Cardiac septum (tissue), 1 donor: ENCODE results near the gene ATRN. TPM values are rescaled to one million over a fixed set of nuclear protein-coding genes. Genes with fewer than 3 reads are reported as not detected.

Source experiments
- DNase-seq: peaks from one replicate; pipeline ENCODE4 v3.0.0-alpha.2; 2020; ENCODE audit warnings: low spot score
- intact Hi-C: fragments of 100-400 bp; cut with DNase I; formaldehyde crosslinking; loops from one replicate; pipeline ENCODE4 v1.14.0; 2022
- total RNA-seq: library from RNA; stranded (reverse); fragmentation: NEBNext Ultra II Directional; extraction: Animal tissue kit (Norgen Biotek cat#: 25700); gene quantifications from one replicate; pipeline ENCODE4 v1.2.1, GENCODE V29; 2021
- donor health status: DM: no; HTN: no; CAD: no.

Gene ATRN
- total RNA-seq, 1 donor from 2014 or later = 36.9 TPM

DNA sequence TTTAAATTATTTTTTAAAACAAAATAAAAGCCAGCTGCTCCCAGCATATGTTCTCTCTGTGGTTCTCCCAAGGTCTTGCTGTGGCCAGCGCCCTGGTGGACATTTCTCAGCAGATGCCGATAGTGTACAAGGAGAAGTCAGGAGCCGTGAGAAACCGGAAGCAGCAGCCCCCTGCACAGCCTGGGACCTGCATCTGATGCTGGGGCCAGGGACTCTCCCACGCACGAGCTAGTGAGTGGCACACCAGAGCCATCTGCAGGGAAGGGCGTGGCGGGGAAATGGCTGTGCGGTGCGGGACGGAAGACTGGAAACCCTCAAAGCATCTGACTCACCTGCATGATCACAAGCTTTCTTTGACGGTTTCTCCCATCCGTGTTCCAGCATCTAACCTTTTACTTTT is 175.8 kb downstream of the ATRN start:
- DNase-seq = peak; percentile 44

DNA sequence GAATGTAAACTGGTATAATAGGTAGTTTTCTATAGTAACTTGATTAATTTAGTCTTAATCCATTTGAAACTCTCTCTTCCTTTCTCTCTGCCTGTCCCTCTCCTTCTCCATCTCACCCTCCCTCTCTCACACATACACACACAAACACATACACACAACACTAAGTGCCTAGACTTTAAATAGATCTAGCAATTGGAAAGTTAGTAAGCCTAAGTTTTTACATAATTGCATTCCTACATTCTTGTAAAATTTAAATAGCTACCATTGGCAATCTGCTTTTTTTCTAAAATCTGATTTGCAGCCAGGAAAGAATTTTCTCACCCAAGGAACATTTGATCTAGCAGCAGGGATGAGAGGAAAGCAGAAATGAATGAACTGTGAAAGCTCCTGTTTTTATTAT is 176.7 kb downstream of the ATRN start:
- intact Hi-C loops = no loop called here
- DNase-seq = no peak

More for the DNA sequence above, 175.8 kb downstream of the ATRN start:
- intact Hi-C loops = no loop called here

DNA sequence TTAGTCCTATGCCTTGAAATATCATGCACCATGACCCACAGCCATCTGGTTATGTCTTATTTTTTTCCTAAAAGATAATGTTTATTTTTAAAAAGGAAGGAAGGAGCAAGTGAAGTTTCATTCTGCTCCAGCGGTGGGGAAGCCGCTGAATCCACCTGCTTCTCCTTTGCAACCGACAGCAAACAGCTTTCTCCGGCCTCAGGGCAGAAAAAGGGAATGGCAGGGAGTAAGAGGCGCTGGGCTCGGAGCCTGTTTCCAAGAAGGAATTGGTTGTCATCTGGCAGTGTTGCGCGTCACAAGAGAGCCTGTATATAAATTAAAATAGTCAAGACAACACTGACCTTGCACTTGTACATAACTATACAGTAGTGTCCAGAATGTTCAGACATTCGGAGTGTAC is 178.1 kb downstream of the ATRN start:
- peak; percentile 22 for DNase-seq
- intact Hi-C loops = no loop called here

DNA sequence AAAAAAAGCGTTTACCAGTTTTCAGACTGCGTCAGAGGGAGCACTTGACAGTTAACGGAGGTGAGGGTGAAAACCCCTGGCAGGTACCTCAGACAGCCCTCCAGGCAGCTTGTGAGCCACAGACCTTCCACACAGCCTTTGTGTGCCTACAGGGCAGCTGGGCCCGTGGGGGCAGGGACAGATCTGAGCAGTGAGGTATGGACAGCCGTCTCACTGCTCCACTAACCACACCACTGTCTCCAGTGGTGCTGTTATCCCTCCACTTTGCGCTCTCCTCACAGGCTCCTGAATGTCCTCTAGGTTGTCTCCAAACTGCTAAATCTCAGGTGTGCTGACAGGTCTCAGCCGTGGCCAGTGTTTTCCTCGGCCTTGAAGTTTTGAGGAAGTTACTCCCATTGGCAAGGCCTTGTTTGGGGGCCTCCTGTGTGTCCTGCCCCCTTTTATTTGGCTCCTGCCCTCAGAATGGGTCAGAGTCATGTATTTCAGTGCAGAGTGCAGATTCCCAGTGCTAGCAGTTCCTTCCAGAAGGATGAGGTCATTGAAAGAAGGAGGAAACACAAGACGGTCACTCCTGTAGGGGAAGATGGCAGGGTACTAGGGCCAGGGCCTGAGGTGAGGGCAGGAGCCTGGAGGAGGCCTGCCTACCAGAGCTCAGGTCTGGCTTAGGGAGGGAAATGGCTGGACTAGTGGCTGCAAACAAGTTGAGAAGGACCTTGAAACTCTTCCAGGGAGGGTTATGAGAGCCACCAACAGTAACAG is 180.6 kb downstream of the ATRN start:
- DNase-seq = peak; percentile 38
- intact Hi-C loops = no loop called here

DNA sequence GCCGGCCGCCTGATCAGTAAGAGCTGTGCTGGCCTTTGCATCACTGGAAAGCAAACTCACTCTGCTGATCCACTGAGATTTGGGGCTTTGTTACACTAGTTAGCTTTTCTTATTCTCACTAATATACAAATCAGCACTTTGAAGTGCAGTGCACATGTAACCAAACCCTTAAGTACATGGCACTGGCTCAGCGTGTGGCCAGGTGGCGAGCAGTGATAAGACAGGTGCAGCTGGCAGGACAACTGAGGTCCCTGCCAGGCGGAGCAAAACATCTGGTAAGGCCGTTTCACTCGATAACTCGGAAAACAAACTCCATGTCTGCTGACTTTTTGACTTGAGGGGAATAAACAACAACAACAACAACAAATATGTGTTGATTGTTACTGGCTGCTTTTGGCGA is 181.4 kb downstream of the ATRN start:
- peak; percentile 10 for DNase-seq
- intact Hi-C loops = no loop called here

DNA sequence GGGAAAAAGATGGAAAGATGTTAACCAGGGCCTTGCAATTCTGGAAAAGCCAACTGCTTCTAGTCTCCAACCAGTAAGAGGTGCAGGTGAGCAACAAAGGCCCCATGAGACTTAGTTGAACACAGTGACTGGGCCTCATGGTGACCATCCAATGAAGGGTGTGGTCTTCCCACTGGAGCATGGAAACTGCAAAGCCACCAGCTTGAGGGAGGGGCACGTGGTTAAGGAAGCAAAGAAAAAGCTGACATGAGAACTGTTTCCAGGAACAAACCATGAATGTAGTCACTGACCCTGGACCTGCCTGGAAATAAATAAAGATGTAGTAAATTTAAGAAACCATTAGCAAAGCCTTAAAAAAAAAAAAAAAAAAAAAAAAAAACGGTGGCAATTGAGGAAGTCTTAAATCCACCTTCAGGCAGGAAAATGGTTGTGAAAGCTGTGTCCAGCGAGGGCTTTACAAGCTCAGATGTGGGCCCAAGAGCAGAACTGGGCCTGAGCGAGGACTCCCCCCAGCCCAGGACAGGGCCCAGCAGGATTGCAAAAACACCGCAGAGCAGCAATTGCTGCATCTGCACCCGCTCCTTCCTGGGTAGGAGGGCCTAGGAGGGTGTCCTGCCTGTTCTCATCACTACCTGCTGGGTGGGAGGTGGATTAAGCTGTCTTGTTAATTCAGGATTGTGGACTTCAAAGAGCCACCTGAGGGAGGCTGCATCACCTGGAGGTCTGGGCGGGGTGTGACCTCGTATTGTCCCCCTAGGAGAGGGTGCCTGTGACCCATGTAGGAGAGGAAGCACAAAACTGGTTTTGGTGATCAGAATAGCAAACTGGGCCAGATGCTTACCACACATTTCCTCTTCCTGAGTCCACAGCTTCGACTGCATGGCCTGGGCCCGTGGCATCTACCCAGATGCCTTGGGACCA is 182.1 kb downstream of the ATRN start:
- intact Hi-C loops = no loop called here
- DNase-seq = peak; percentile 60

DNA sequence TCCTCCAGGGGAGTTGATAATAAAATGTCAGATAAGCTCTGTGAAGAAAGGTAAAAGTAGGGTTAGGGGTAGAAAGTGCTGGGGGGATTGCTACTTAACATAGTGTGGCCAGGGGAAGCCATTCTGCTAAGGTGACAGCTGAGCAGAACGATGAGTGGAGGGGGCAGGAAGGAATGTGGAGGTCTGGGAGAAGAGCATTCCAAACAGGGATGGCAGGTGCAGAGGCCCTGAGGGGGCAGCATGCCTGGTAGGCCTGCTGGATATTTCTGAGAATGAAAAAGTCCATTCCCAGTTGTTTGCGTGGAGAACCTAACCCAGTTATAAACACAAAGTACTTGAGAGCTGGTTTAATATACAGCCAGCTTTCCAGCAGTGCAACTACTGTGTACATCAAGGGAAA is 183.1 kb downstream of the ATRN start:
- DNase-seq = no peak
- intact Hi-C loops = no loop called here

DNA sequence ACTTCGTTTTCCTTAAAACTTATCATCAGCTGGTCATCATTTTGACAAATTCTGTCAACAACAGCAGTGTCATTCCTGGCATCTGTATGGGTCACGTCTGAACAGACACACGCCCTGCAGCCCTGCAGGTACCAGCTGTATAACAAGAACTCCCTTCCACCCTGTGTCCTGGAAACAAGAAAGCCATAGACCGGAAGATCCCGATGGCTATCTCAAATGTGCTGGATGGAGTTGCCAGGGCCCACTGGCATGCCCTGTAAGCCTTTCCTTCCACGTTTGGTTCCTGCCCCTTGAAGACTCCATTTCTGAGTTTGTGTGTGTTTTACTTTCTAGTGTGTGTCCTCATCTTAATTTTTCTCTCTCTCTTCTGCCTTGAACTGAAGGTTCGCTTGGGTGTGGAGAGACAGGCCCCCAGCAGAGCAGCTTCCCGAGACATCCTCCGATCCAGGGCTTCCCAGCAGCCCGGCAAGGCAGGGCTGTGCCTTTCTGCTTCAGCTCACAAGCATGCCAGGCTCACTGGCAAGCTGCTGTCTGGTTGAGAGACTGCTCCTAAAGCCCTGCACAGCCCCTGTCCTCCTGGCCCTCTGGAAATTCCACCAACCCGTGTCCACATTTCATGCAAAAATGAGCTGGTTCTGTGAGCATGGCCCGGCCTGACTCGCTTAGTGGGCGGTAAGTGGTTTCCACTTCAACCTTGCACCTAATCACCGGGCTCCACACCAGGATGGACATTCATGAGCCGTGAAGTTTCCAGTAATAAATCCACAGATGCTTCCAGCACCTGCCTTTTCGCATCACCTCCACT is 183.7 kb downstream of the ATRN start:
- intact Hi-C loops = no loop called here
- peak; percentile 72 for DNase-seq

DNA sequence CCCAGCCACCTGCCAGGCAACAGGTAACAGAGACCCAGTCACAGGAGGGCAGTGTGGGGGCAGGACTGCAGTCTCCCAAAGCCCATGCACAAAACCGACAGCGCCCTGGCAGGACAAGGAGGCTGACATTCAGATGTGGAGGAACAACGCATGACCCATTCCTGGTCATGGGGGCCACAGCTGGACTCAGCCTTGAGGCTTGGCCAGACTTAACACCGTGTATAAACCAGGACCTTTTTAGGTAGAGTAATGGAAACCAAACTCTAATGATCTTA is 184.2 kb downstream of the ATRN start:
- intact Hi-C loops = no loop called here
- peak; percentile 29 for DNase-seq

DNA sequence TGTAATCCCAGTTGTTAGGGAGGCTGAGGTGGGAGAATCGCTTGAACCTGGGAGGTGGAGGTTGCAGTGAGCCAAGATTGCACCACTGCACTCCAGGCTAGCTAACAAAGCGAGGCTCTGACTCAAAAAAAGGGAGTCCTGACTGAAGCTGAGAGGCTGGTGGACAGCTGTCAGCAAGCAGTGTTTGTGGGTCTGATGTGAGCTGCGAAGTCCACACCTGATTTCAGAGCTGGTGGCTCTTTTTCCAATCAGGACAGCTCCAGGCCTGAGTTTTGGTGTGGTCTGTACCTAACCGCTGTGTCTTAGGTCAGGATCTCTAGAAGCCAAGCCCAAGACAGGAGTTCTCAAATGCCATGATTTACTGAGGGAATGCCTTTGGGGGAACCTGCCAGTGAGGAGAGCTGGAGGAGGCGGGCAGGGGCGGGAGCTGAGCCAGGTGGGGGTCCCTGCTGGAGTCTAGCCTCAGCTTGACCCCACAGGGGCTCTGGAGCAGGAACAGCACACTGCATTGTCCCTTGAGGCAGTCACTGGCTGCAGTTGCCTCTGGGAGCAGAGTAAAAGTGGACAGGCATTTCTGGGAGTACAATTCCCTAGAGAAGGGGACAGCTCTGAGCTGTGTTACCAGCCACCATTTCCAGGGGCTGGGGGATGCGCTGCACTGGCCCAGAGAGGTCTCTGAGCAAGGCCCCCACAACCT is 187.3 kb downstream of the ATRN start:
- DNase-seq = peak; percentile 35
- intact Hi-C loops = no loop called here

DNA sequence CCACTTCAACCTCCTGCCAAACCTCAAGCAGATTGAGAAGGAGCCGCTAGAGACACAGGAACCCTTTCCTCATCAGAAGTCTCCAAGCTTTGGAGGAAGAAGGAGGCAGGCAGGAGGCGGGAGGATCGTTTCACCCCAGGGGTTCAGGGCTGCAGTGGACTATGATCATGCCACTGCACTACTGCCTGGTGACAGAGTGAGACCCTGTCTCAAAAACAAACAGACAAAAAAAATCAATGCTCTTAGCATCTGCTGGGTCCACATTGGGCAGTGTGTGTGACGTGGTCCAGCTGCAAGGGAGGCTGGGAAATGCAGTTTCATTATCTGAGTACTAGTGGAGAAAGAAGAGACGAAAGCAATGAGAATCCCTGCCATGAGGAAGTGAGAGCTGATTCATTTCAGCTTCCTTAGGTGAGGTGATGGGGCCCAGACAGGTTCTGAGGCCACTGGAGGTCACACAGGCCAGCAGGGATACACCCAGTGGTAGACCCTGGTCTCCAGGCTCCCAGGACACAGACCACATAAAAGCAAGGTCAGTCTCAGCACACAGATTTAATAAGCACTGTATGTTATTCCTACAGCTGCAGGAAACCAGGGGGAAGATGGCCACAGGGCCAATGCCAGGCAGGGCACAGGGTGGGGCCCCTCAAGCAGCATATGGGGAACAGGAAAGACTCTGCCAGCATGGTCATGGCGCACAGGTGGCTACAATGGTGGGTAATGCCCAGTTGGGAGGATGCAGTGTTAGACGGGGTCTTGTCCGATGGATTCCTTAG is 188.1 kb downstream of the ATRN start:
- peak; percentile 39 for DNase-seq
- intact Hi-C loops = no loop called here

DNA sequence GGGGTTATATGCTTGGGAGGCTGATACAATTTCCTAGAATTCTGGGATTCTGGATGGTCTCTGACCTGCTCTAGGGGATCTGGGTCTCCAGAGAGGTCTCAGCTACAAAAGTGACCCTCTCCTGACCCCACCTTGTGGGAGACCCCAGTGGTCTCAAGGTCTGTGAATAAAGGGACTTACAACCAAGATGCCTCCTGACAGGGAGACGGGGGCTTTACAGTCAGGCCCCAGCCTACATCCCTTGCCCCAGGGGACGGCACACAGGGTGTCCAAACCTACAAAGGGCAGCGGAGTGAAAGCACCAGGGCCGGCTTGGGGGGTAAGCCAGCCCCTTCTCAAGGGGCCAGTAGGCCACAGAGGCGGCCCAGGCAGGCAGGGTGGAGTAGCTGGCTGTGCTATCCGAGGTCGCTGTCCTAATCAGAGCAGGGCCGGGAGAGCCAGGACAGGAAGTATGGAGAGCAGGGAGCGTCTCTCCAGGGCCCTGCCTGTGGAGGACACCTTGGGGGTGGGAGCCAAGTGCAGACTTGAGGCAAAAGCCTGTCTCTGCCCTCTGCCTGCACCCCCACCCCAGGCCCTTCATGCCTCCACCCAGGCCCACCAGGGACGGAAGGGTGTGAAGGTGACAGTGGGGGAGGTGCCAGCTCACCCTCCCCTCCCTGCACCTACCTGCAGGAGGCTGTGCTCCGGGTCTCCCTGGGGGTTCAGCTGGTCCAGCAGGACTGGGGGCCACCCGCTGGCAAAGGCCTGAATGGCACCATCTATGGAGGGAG is 188.9 kb downstream of the ATRN start:
- intact Hi-C loops = no loop called here
- peak; percentile 29 for DNase-seq

DNA sequence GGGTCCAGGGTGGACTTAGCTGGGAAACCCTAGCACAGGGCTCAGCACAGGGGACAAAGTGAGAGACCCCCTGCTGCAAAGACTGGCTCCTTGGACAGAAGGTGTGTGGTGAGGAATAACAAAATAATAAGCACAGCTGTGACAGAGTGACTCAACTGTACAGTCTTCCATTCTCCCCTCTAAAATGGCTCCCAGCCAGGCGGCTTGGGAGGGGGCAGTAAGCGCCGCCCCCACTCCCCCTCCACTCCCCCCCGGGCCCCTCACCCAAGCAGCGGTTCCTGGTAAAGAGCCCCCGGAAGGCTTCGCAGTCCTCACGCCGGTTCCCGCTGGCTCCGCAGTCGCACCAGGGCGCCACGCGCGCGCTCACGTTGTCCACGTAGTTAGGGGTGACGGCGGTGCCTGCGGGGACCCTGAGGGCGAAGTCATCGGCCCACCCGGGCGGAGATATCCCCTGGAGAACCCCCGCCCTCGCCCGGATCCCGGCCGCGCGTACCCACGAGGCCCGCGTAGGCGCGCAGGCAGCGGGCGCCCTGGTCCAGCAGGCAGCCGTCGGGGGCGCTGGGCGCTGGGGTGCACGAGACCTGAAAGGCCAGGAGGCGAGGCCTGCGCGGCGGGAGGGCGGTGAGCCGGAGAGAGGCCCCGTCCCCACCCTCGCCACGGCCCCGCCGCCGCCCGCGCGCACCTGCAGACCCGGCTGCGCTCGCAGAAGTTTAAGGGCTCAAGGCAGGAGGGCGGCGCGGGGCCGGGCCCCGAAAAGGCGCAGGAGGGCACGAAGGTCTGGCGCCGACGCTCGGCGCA is 189.6 kb downstream of the ATRN start:
- intact Hi-C loops = no loop called here
- peak; percentile 64 for DNase-seq

DNA sequence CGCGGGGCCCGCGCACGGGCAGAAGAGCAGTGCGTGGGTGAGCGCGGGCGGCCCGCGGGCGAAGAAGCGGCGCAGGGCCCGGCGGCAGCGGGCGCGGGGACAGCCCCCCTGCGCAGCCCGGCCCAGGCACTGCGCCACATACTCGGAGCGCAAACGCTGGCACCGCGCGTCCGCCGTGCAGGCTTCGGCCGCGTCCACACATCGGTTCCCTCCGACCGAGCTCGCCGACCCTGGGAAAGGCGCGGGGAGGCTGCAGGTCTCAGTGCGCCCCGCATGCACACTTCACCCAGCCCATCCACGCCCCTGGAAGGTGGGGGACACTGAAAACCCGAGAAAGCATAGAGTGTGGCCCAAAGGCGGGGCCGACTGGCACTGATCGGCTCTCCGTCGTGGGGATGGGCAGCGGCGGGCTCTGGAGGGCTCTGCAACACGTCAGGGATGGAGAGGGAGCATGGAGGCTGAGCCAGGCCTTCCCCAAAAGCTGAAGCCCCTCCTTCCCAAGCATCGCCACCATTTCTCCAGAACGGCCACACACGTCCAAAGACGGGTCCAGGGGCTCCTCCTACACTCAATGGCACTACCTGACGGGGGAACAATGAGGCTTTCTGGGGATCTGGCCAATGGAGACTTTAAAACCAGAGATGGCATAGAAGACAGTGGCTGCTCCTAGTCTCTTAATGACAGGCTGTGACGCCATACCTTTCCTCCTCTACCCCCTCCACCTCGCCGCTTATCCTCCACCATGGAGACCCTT is 190.4 kb downstream of the ATRN start:
- peak; percentile 44 for DNase-seq
- intact Hi-C loops = no loop called here

DNA sequence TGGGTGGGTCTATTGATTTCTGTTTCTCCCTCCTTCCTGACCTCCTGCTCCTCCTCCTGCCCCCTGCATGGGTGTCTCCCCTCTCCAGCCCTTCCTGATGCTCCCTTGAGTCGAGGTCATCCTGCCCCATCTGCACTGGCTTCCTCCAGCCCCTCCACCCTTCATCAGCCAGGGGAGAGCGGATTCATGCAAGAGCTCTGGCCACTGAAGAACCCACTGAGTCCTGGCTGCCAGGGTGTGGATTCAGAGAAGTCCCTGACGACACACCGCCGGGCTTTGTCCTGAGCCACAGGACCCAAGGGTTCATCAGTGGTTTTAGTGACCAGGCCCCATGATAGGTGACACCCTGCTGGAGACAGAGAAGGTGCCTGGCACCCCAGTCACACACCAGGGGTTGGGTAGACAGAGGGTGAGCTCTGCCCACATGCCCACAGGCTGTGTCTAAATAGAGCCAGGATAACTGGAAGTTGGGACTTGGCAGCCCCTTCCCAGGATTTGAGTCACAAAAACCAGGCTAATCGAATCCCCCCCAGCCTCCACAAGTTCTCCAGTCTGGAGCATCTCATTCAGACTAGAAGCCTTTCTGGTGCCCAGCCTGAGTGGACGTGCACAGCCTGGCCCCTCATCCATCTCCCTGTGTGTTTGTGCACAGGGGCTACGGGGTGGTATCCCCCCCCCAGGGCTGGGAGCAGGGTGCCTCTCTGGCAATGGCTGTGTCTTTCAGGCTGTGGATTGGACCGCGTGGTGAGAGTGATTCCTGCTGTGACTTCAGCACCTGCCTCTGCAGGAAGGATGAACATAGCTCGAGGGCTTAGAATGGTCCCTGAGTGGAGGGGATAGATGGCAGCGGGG is 191.2 kb downstream of the ATRN start:
- intact Hi-C loops = no loop called here

More for the DNA sequence above, 191.2 kb downstream of the ATRN start:
- peak; percentile 63 for DNase-seq
